Colon (tissue), 2 donors: Measurements from ENCODE around the gene SLC19A1.

ENCODE experiments used
- FAIRE-seq: peaks from 2 replicates; lab custom pipeline; 2012; peaks lifted over from hg19 to GRCh38; lab: Jason Lieb, UNC
- donor health status: control.
- donor health status: control.

The SLC19A1 gene

GRCh38 chr21:45467221-45467779 lies 74.9 kb downstream of the SLC19A1 start:
- no peak for FAIRE-seq

- FAIRE-seq: no peak
Measured at GRCh38 chr21:45466330-45467220, 75.7 kb downstream of the SLC19A1 start.

GRCh38 chr21:45465611-45466329 lies 76.5 kb downstream of the SLC19A1 start:
- FAIRE-seq: no peak

- FAIRE-seq: no peak
Measured at GRCh38 chr21:45465105-45465504, 77.1 kb downstream of the SLC19A1 start.

- FAIRE-seq: no peak
Measured at GRCh38 chr21:45464309-45464708, 77.9 kb downstream of the SLC19A1 start.

GRCh38 chr21:45463871-45464270 lies 78.4 kb downstream of the SLC19A1 start:
- no peak for FAIRE-seq

- no peak for FAIRE-seq
Measured at GRCh38 chr21:45461806-45462341, 80.4 kb downstream of the SLC19A1 start.

GRCh38 chr21:45461369-45461750 lies 80.9 kb downstream of the SLC19A1 start:
- FAIRE-seq: no peak

- FAIRE-seq: no peak
Measured at GRCh38 chr21:45460611-45461368, 81.5 kb downstream of the SLC19A1 start.

GRCh38 chr21:45460011-45460565 lies 82.2 kb downstream of the SLC19A1 start:
- no peak for FAIRE-seq

GRCh38 chr21:45459171-45460010 lies 82.8 kb downstream of the SLC19A1 start:
- no peak for FAIRE-seq

- no peak for FAIRE-seq
Measured at GRCh38 chr21:45458281-45459170, 83.7 kb downstream of the SLC19A1 start.

GRCh38 chr21:45457832-45458172 lies 84.4 kb downstream of the SLC19A1 start:
- no peak for FAIRE-seq

GRCh38 chr21:45457161-45457831 lies 84.9 kb downstream of the SLC19A1 start:
- FAIRE-seq: no peak

- no peak for FAIRE-seq
Measured at GRCh38 chr21:45456584-45457160, 85.6 kb downstream of the SLC19A1 start.

- no peak for FAIRE-seq
Measured at GRCh38 chr21:45455674-45456583, 86.3 kb downstream of the SLC19A1 start.

GRCh38 chr21:45454926-45455673 lies 87.1 kb downstream of the SLC19A1 start:
- no peak for FAIRE-seq
